Loucy (cell line): Measurements from ENCODE around the gene ITGB8.

Experiments used
- EZH2phosphoT487 ChIP-seq: fragments of 200-600 bp; IDR thresholded peaks from 2 replicates; pipeline ENCODE4 v1.6.1; 2018; ENCODE audit warnings: antibody characterized with exemption, mild to moderate bottlenecking, moderate library complexity, borderline replicate concordance
- TF ChIP-seq, protein P1 (sequence below): fragments of 200-600 bp; sonication (generic); conservative IDR thresholded peaks from 2 replicates; pipeline ENCODE4 v1.5.1; 2014; ENCODE audit warnings: mild to moderate bottlenecking, antibody characterized with exemption, low read length

DNA sequence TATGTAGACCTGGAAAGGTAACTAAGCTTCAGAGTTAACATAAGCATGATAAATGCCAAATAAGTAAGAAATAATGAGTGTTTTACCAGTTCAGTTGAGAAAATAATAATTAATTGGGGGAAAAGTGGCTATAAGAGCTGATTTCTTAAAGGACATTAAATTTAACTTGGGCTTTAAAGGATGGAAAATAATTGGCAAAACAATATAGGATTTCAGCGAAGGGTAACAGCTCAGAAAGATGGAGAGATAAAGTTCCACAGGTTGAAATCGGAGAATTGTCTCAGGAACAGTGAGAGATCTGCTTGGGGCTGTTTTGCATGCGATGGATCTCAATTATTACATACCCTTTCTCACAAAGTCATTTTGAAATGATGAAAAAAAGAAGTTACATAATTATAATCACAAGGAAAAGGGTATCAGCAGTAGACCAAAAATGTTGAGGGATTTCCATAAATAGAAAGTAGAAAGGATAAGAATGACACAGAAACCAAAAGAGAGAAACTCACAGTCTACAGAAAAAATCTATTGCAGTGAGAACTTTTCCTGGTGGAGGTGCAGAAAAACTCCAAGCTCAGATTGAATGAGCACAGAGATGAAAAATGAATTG is 40.1 kb upstream of the ITGB8 start:
- TF ChIP-seq, protein P1, sequence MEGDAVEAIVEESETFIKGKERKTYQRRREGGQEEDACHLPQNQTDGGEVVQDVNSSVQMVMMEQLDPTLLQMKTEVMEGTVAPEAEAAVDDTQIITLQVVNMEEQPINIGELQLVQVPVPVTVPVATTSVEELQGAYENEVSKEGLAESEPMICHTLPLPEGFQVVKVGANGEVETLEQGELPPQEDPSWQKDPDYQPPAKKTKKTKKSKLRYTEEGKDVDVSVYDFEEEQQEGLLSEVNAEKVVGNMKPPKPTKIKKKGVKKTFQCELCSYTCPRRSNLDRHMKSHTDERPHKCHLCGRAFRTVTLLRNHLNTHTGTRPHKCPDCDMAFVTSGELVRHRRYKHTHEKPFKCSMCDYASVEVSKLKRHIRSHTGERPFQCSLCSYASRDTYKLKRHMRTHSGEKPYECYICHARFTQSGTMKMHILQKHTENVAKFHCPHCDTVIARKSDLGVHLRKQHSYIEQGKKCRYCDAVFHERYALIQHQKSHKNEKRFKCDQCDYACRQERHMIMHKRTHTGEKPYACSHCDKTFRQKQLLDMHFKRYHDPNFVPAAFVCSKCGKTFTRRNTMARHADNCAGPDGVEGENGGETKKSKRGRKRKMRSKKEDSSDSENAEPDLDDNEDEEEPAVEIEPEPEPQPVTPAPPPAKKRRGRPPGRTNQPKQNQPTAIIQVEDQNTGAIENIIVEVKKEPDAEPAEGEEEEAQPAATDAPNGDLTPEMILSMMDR: no peak
- no peak for TF ChIP-seq EZH2phosphoT487
